Non-pigmented ciliary epithelial cell (primary cell): ENCODE measurements around the gene ATP8B4.
"Not testable (repeated sequence)": the region's sequence is repeated elsewhere in the genome, so short reads cannot be mapped to it uniquely, and the experiment has no call there.

ENCODE experiments used
- DNase-seq: peaks from one replicate; pipeline ENCODE4 v3.0.0-alpha.2; 2010; ENCODE audit warnings: low read depth

ATP8B4 gene

DNA sequence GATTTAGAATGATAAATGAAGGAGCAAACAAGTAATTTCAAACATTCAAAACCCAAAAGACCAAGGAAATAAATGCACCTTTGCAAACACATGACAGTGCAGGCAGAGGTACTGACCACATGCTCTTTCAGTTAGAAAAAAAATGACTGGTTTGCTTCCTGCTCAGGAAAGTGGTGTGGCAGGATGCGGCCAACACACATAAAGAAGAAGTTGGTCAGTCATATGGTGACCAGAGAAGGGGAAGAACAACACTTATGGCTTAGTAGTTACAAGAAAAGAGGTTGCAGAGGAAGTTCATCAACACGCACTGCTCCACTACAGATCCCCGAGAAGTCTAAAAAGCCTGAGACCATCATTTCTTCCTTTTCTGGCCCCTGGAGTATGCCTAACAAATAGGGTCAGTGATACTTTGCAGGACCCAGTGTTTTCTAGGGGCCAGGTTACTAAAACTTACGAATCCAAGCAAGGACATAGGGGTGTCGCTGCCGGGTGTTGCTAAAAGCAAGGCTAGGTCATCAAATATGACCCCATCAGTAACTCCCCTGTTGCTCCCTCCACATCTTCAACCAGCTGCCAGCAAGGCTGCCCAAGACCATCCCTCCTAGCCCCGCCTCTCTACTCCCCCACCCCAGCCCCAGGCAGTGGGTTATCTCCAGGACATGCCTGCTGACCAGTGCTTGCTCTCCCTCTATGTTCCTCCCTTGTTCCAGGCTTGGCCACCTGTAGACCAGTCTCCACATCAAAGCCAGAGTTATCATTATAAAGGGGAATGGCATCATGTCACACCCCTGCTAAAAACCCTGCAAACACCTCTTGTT, 11.2 kb downstream of the ATP8B4 start:
- no peak for DNase-seq

DNA sequence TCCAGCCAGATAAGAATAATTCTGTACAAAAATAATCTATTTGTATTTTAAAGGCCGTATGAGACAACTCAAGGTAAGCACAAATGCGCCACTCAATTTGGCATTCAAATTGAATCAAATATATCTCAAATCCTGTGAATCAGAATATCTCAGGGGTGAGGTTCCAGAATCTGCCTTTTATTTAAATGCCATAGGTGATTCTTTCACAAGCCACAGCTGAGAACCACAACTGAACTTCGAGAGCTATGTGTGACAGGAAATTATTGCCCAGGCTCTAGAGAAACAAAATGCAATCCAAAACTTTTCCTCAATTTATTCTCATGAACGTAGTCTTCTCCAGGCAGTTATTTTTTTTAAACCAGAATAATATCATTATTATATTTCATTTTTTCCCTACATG, 11.9 kb downstream of the ATP8B4 start:
- DNase-seq, result no peak

DNA sequence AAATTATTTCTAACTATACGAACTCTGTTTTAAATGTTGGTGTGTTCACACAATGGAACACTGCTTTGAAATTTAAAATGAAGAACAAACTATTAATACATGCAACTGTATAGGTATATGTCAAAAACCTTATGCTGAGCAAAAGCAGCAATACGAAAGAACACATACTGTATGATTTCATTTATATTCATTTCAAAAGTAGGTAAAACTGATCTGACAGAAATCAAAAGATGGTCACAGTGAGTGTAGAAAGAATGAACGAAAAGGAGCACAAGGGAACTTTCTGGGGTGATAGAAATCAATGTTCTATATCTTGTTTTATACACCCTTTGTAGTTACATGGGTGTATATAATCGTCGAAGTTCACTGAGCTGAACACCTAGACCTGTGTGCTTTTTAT, 12.6 kb downstream of the ATP8B4 start:
- no peak for DNase-seq

DNA sequence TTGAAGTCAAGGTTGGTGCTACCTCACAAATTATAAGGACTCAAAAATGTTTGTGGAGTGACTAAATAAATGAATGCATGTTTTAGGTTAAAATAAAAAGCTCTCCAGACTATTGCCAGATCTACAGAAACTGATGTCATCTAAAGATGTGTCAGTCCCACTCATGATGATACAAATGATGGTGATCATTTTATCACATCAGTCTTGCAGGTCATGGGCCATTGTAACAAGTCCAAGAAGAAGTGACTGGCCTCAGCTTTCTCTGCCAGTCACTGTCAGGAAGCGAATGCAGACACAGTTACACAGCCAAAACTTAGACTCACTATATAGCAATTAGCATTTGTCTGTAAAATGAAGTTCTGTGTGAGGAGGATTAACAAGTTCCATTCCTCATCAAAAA, 18.5 kb downstream of the ATP8B4 start:
- DNase-seq, result no peak

DNA sequence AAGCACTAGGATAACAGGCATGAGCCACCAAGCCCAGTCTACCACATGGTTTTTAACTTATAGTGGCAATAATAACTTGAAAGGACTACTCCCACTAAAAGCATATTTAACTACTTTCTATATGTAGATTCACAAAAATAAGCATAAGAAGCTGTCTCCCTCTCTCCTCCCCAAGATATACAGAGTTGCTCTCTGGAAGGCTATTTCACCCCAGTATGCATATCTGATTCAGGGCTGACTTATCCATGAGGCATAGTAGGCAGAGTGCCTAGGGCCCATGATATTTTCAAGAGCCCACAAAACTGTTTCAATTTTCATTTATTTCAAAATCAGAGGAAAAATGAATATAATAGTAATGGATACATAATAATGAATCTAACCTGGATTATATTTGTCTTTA, 20.5 kb downstream of the ATP8B4 start:
- DNase-seq, result no peak

DNA sequence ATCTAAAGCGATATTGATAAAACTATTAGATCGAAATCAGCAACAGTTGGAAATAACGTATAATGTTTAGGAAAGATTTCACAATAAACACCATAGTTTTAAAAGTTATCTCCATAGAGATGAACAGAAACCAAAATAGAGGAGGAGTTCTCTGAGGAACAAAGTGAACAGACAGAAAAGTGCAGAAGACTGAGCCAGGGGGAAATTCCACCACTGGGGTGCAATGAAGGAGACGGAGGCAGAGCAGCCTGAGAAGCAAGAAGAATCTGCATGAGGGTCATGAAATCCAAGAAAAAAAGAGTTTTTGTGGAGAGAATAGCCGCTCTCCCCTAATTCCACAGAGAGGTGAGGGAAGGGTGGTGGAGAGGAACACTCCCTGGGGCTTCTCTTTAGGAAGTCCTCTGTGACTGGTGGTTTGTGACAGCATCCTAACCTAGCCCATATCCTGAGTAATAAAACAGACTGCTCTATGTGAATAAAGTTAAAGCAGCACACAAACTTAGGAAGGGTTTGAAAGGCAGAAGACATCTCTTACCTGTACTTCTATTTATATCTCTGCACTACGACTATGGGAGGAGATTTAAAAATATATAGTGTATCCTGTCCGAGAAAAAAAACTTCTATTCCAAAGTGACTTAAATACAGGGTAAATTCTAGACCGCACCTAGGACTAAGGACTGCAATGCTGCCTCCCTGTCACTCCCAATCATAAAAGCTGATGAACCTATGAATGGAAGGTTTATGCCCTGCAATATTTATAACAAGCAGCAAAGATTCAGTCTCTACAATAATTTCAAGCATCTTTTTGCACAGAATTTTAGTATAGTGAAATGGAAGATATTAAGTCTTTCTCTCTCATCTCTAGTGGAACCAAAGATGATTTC, 22.9 kb downstream of the ATP8B4 start:
- DNase-seq, result no peak

DNA sequence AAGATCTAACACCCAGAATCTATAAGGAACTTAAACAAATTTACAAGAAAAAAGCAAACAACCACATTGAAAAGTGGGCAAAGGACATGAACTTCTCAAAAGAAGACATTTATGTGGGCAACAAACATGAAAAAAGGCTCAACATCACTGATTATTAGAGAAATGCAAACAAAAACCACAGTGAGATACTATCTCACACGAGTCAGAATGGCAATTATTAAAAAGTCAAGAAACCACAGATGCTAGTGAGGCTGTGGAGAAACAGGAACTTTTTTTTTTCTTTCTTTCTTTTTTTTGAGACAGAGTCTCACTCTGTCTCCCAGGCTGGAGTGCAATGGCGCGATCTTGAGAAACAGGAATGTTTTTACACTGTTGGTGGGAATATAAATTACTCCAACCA, 29.6 kb downstream of the ATP8B4 start:
- DNase-seq, result not testable (repeated sequence)

DNA sequence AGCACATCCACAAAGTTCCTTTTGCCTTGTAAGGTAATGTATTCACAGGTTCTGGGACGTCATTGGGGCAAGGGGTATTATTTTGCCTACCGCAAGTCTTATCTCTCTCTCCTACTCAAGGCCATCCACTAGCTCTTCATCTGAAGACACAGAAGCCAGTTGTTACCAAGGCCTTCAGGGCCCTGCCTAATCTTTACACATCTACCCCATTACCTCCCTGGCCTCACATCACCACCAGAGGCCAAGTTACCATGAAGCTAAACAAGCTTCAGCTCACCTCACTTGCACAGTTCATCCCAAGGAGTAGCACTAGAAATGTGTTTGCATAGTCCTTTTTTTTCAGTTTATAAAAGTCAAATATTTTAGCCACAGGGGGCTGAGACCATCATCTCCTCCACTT, 34.1 kb downstream of the ATP8B4 start:
- DNase-seq, result no peak

DNA sequence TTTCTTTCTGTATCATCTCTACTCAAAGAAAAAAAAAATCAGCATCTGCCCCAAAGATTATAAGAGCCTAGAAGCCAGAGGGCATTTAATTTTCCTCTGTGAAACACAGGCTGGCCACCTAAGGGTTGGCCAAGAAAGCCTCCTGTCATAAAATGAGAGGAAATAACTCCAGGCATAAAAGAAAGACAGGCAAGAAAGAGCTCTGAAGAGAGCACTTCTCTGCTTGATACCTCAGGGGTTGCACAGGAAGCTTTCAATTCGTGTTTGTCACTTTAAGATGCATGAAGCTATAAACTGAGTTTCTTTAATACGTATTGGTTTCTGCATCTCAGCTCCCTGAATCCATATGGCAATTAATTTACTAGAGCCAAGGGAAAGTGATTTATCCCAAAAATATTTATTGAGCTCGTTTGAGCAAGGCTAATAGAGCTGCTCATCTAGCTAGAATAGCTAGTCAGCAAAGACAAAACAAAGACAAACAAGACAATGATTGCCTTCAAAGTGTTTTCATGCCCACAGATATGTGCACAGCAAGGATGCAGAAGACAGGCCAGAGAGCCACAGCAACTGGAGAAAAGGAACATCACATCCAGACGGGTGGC, 35.5 kb downstream of the ATP8B4 start:
- no peak for DNase-seq

DNA sequence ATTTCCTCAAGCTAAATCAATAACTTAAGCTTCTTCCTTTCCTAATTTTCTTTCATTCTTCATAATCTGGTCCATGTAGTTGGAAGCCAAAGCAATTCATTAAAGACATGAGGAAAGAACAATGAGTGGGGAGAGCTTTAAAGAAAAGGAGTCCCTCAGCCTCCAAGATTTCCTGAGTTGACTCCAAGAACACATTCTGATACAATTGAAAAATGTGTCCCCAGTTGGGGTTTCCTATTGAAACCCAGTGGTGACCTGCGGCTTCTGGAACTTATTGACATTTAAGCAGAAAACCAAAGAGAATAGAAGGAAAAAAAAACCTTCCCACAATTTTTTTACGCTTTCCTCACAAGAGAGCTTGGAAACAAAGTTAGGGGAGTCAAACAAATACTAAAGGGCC, 37.0 kb downstream of the ATP8B4 start:
- no peak for DNase-seq

DNA sequence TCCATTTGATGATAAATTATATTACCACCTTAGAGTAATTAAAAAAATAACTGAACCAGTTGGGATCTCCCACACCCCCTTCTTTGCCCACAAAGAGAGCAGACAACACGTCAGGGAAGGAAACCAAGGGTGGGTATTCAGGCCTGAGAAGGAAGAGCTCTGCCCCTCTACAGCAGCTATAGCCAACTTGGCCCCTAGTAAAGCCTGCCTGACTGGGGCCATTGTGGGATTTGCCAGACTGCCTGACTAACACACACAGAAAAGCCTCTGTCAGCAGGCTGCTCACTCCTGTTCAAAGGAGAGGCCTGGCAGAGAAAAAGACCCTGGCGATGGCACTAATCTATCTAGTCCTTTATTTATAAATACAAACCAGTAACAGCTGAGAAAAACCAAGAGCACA, 41.4 kb downstream of the ATP8B4 start:
- no peak for DNase-seq

DNA sequence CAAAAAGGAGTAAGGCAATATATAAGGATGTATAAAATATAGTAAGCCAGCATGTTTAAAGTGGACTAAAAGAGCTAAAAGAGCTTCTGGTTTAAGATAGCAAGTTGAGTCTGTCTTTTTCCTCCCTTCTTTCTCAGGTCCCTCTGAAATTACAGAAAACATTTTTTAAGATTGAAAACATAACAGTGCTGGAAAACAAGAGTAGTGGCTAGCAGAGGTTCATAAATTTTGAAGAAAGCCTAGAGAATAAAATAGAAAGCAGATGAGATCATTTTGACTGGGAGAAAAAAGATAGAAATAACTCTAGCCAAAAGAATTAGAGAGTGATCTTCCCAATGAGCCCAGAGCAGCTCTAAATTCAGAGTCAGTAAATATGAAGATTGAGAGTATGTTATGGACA, 41.9 kb downstream of the ATP8B4 start:
- no peak for DNase-seq

DNA sequence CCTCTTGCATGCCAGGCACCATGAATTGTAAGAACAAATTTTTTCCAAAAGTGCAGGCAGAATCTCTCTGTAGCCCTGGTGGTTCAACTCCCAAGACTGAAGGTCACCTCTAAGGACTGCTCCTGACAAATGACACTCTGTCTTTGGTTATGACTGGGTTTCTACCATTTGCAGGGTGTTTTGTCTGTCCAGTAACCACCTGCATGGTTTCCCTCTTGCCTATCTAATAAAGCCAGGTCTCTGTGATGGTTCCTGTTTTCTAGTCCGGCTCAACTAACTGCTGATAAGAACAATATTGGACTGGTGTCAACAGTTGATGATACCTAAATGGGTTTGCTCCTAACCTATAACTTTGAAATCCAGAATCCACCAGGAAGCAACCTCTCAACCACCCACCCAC, 43.7 kb downstream of the ATP8B4 start:
- DNase-seq, result no peak

DNA sequence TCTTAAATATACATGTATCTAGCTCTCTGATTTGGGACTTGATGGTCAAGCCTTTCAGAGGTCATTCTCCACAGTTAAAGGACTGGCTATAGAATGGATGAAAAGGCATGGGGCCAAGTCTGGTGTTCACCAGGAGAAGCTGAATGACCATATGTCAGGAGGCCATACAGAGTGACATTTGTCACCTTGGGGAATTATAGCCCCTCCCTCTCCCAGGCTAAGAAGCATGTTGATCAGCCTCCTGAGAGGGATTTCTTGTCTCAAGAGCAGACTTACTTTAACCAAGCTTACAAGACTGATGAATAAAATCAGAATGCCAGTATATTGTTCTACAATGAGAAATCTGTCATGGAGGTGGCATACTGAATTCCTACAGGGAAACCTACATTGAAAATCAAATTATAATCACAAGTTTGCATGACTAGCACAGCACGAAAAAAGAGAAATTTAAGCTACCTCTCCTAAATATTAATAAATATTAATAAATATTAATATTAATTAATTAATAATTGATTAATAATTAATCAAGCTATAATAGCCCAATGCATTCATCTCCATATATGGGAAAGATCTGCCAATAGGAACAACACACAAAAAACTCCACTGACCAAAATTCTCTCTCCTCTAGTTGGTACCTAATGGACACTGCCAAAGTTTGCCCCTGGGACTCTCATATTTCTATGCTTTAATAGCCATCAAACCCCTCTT, 47.3 kb downstream of the ATP8B4 start:
- DNase-seq, result no peak

DNA sequence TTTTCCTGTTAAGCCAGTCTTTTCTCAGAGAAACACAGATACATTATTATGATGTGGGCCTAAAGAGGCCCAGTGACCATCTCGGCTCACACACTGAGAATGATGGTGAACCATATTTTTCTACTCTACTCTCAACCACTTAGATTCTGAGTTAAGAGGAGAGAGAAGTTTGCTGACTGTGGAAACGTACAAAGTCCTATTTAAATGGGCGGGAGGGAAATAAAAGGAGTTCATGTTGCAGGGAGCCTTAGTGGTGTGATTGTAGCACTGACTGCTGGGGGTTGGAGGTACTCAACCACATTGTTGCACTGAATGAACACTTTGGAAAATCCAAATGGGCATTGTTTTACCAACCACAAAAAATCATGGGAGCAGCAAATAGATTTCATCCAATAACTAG, 51.0 kb downstream of the ATP8B4 start:
- DNase-seq, result no peak

DNA sequence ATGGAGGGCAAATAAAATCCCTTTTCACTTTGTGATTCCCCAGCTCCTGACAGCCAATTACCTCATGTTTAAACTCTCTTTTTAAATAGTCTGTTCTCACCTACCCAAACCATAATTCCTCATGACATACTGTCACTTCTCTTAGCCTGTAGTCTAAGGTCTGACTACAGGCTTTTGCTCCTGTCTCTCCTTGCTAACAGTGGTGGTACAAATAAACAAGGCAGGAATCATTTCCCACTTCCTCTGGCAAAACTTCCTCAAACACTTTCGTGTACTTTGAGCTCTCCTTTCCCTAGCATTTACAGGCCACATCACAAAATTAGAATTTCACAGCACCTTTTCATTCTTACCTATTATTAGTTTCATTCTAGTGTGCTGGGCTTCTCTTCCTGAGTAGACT, 51.8 kb downstream of the ATP8B4 start:
- no peak for DNase-seq

DNA sequence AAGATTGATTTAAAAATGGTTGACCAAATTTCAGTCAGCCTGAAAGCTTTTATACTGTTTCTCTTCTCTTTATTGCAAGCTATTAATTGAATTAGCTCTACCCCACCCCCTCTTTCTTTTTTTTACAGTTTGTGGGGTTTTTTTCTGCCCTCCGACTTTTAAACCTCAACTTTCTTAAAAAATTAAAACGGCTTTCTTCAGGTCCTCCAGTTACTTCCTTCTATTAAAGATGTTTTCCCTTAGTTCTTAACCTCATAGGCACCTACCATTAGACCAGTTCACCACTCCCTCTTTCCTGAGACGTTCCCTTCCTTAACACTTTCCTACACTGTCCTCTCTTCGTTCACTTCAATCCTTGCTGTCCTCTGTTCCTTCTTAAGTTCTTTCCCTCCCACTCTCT, 52.4 kb downstream of the ATP8B4 start:
- no peak for DNase-seq

DNA sequence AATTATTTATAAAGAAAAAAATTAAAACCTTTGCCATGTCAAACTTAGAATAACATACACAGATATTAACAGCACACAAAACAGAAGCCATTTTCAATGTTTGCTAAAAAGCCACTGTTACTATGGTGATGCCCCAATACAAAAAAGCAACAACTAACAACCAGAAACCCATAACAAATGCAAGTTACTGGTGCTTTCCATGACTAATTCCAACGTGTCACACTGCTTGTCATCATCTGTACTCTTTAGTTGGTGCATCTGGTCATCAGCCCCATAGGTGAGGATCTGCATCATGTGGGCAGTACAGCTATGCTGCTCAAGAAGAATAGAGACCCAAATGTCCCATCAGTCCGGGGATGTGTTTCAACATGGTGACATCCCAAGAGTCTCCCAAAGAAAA, 52.8 kb downstream of the ATP8B4 start:
- no peak for DNase-seq

DNA sequence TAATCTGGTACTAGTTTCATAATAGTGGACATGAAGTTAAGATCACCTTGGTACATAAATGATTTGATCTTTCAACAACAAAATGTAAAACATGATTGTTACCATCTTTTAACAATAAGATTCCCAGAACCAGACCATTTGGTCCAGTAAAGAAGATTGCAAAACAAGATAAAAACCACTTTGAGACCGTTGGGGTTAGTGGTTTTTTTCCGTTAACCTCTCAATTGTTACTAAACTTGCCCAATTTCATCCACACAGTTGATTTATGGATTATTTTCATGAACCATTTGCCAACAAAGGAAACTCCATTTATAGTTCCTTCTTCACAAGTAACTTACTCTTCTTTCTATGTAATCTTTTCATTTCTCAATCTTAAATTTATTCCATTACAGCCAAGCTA, 53.8 kb downstream of the ATP8B4 start:
- no peak for DNase-seq

DNA sequence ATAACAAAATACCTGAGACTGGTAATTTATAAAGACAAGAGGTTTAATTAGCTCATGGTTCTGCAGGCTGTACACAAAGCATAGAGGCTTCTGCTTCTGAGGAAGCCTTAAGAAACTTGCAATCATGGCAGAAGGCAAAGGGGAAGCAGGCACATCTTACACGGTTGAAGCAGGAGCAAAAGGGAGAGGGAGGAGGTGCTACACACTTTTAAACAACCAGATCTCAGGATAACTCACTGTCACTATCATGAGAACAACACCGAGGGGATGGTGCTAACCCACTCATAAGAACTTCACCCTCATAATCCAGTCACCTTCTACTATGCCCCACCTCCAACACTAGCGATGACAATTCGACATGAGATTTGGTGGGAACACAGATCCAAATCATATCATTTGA, 54.4 kb downstream of the ATP8B4 start:
- DNase-seq, result no peak

DNA sequence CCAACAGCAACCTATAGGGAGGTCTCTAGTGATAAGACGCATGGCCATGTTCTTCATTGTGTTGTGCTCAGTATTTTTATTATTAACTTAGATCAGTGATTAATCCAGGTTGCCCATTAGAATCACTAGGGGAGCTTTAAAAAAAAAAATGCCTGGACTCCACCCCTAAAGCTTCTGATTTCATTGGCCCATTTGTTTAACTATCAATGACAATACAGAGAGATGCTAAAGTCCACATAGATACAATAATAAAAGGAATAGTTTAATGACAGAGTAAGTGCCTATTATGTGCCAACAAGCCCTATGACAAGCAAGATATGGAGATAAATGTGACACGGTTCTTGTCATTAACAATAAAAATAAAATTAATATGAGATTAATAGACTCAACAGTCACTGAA, 55.8 kb downstream of the ATP8B4 start:
- DNase-seq, result no peak

DNA sequence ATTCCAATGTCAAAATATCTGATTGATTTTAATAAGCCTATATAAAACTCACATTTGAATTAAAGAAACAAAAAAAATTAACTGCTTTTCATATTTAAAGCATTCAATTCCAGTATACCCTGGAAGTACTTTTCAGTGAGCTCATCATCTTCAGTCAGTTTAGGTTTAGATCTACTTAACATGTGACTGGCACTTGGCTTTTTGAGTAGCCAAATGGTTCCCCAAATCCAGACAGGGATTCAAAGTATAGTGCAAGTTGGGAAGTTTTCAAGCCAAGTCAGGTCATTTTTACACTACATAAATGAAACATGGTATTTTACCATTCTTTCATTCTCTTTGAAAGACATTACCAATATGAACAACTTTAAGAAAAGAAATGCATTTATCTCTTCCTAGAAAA, 57.5 kb downstream of the ATP8B4 start:
- no peak for DNase-seq
